Activated T-helper 1 cell treated with anti-CD3 and anti-CD28 coated beads, Interleukin-12 subunit alpha, Interleukin-12 subunit beta, Interleukin-2, Interleukin-4 antibody, amounts not matched to agents 30 ng/mL and 10 ng/mL and 1 ng/mL, durations not matched to agents 14 hours and 24 hours and 36 hours (primary cell): ENCODE data around the gene WDR6. TPM values are rescaled to one million over a fixed set of nuclear protein-coding genes. Genes with fewer than 3 reads are reported as not detected.
A peak's percentile ranks its signal among the peaks of the same experiment; 100 is the strongest.

Experiments
- DNase-seq: peaks from one replicate; pipeline ENCODE4 v3.0.0; 2021; ENCODE audit warnings: low spot score
- H3K27ac Mint-ChIP-seq: one replicate; pipeline ENCODE4 v1.8.0; 2021; ENCODE audit warnings: mild to moderate bottlenecking, mixed read lengths
- H3K27me3 Mint-ChIP-seq: one replicate; pipeline ENCODE4 v1.8.0; 2022; ENCODE audit warnings: mild to moderate bottlenecking, moderate library complexity, mixed read lengths; ENCODE audit not compliant: insufficient read depth
- H3K36me3 Mint-ChIP-seq: one replicate; pipeline ENCODE4 v1.8.0; 2021; ENCODE audit warnings: low read depth, mixed read lengths
- H3K4me1 Mint-ChIP-seq: one replicate; pipeline ENCODE4 v1.8.0; 2021; ENCODE audit warnings: low read depth, mixed read lengths
- H3K4me3 Mint-ChIP-seq: one replicate; pipeline ENCODE4 v1.8.0; 2021; ENCODE audit warnings: mild to moderate bottlenecking, moderate library complexity, mixed read lengths
- H3K9me3 Mint-ChIP-seq: one replicate; pipeline ENCODE4 v1.8.0; 2021; ENCODE audit warnings: mixed read lengths
- intact Hi-C: fragments of 100-400 bp; cut with micrococcal nuclease; formaldehyde crosslinking; loops from one replicate; pipeline ENCODE4 v1.15.1; 2024
- total RNA-seq: library from RNA; stranded (reverse); gene quantifications from 2 replicates; pipeline ENCODE4 v1.2.3, GENCODE V29; 2022

Gene WDR6
- total RNA-seq, 1 donor from 2014 or later: 143 TPM

DNA sequence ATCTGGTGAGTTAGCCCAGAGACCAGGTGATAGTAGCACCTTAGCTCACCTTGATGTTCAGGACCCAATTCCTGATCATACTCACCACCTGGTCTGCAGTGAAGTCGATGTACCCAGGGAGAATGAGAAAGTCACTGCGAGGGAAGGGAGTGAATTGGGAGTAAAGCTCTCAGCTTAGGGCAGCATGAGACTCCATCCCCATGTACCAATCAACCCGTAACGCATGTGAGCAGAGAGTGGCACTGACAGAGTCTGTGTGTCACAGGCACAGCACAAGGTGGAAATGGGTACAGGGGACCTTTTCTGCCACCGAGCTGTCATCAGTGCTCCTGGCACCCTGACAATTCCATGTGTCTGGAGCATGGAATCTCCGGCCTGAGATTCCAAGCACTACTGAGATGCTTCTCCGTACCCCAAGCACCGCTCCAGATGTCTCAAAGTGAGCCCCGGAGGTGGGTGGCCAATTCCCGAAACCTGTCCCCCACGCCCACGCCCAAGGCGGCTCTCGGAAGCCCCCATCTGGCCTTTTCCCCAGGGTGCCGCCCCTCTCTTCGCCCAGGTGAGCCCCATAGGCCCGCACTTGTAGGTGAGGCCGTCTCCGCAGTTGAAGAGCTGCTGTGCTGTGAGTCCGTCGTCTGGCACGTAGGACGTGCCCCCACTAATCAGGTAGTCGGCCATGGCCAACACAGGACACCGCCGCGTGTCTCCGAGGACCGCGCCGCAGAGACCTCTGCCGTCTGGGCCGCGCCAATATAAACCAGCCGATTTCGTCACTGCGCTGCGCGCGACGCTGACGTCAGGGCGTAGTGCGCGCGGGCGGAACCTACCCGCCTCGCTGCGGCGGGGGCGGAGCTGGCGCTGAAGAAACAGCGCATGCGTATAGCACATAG, 21.7 kb downstream of the WDR6 start, which contains the start of gene IMPDH2:
Gene IMPDH2 (minus strand): TSS at position 726 of the 890 bp plus-strand sequence. CDS start 48 bp downstream, at position 678.
- Mint-ChIP-seq H3K4me1 (peaks cover 50% of the 10 kb centered on the region), H3K4me3 (peak within 1 kb of the TSS; percentile 93), H3K27ac (peak within 1 kb of the TSS; percentile 90), H3K36me3 (peaks cover 70% of the 10 kb centered on the region), H3K27me3 (no peaks in the 10 kb centered on the region), H3K9me3 (no peaks in the 10 kb centered on the region)
- intact Hi-C loops: loop anchor here (1.0 to 10.0 kb wide), 8 partner anchors 8 to 643 kb away; partner anchors contain the start of genes APEH, ATRIP, CCDC51 and IP6K2
- peak; percentile 92 for DNase-seq

DNA sequence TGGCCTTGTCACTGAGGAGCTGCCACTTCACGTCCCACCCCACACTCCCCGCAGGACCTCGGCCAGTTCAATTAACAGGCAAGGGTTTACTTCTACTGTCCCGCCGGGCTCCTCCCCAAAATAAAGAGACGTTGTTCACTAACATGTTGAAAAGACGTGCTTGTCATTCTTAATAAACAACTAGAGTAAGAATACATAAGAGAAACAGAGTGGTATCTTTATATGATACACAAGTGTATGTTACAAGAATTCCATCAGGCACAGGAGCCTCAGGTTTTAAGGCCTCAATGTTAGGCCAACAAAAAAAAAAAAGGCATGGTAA, 22.3 kb downstream of the WDR6 start:
- no peaks in the 10 kb centered on the region for H3K9me3 Mint-ChIP-seq
- DNase-seq: no peak
- H3K27me3 Mint-ChIP-seq: no peaks in the 10 kb centered on the region
- peaks cover 65% of the 10 kb centered on the region for H3K36me3 Mint-ChIP-seq
- H3K4me3 Mint-ChIP-seq: peak overlapping the region; percentile 93
- H3K4me1 Mint-ChIP-seq: peaks cover 47% of the 10 kb centered on the region
- intact Hi-C loops: loop anchor here (1.0 to 10.0 kb wide), 8 partner anchors 8 to 643 kb away; partner anchors contain the start of genes APEH, ATRIP, CCDC51 and IP6K2
- peak overlapping the region; percentile 90 for H3K27ac Mint-ChIP-seq

DNA sequence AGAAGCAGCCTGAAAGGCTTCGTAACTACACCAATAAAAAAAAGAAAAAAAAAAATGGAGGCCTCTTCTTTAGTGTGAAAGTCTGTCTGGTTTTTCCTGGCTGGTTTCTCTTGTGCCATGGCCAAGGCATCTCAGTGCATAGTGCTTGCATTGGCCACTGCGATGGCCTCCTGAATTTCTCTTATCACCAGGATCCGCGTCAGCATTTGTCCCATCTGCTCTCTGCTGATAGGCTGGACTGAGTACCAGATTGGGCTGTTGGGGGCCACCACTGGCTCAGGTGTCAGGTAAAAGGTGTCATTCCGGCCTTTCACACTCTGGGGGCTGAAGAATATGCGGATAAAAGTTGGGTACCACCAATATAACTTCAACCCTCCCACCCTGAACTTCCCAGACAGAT, 23.1 kb downstream of the WDR6 start:
- Mint-ChIP-seq H3K27me3 (no peaks in the 10 kb centered on the region), H3K4me3 (no peak overlapping the region), H3K4me1 (peaks cover 44% of the 10 kb centered on the region), H3K36me3 (peaks cover 63% of the 10 kb centered on the region), H3K27ac (no peak overlapping the region), H3K9me3 (no peaks in the 10 kb centered on the region)
- no peak for DNase-seq
- intact Hi-C loops: no loop called here

DNA sequence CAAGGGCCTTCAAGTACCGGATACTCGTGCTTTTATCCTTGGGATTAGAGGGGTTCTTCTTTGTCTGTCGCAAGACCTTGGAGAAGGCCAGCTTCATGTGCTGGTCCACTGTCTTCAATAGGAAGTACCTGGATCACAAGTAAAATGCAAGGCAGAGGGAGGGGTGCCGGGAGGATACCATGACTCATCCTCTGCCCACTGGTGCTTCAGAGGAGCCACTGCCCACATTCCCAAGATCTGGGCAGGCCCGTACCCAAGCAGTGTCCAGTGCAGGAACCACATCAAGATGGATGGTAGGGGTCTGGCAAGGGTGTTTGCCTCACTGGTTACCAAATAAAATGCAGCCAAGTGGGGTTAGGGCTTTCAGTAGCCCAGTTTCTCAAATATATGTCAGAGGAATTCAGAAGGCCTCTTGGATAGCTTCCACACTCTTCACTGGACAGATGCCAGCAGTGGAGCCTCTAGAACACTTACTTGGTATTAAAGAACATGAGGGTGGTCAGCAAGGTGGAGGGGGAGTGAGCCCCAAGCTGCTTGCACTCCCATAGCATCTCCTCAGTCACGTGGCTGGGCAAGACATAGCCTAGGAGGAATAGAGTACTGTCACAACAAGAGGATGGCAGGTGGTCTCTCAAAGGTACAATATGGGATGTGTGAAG, 25.6 kb downstream of the WDR6 start:
- H3K36me3 Mint-ChIP-seq: peaks cover 48% of the 10 kb centered on the region
- no peak overlapping the region for H3K27ac Mint-ChIP-seq
- intact Hi-C loops: no loop called here
- no peaks in the 10 kb centered on the region for H3K9me3 Mint-ChIP-seq
- H3K27me3 Mint-ChIP-seq: no peaks in the 10 kb centered on the region
- no peak overlapping the region for H3K4me3 Mint-ChIP-seq
- peaks cover 26% of the 10 kb centered on the region for H3K4me1 Mint-ChIP-seq
- no peak for DNase-seq

DNA sequence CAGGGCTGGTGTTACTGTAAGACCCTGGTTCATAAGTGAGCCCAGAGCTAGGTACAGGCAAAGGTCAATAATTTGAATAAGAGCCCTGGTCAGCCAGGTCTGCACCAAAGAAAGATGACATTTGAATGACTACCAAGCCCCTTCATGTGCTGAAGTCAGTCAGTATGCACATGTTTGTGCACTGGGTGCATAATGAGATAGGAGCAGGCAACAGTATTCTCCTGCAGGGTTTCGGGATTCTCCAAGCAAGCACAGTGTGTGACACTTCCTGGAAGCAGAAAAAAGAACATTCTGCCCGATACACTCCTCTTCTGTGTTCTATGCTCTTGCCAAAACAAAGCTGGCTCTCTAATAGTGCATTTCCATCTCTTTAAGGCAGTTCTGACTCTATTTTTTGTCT, 27.5 kb downstream of the WDR6 start:
- no peak for DNase-seq
- no peaks in the 10 kb centered on the region for H3K9me3 Mint-ChIP-seq
- intact Hi-C loops: no loop called here

DNA sequence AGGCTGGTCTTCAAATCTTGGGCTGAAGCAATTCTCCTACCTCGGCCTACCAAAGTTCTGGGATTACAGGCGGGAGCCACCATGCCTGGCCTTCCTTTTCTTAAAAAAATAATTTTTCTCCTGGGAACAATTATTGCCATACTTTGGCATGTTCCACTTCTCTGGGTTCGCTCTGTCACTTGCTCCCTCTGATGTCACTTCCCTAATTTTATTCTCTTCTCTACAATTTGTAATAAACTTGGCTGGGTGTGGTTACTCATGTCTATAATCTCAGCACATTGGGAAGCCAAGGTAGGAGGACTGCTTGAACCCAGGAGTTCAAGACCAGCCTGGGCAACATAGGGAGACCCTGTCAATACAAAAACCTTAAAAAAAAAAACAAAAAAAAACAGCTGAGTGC, 28.1 kb downstream of the WDR6 start:
- DNase-seq: no peak
- intact Hi-C loops: no loop called here
- no peak overlapping the region for H3K4me3 Mint-ChIP-seq
- H3K27me3 Mint-ChIP-seq: no peaks in the 10 kb centered on the region
- H3K36me3 Mint-ChIP-seq: peaks cover 34% of the 10 kb centered on the region
- H3K4me1 Mint-ChIP-seq: peaks cover 5% of the 10 kb centered on the region
- no peaks in the 10 kb centered on the region for H3K9me3 Mint-ChIP-seq
- H3K27ac Mint-ChIP-seq: no peak overlapping the region

More for the DNA sequence above, 27.5 kb downstream of the WDR6 start:
- Mint-ChIP-seq H3K36me3 (peaks cover 35% of the 10 kb centered on the region), H3K4me3 (no peak overlapping the region), H3K27me3 (no peaks in the 10 kb centered on the region), H3K4me1 (peaks cover 10% of the 10 kb centered on the region), H3K27ac (no peak overlapping the region)

DNA sequence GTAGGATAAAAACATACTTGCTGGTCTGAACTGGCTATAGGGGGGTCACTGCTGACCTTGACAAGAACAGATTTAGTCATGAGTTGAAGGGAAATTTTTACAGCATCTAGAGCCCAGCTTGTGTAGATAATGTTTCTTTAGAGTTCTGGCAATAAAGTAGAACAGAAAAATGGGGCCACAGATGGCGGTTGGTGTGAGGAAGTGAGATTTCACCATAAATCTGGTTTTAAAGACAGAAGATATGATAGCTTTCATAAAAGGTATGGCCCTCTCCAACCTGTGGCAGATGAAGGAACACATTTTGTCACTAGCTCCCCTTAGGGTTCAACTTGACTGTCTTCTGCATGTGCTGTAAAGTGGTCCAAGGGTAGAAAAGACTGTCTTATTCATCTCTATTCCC, 46.4 kb downstream of the WDR6 start:
- no peak overlapping the region for H3K27ac Mint-ChIP-seq
- H3K27me3 Mint-ChIP-seq: no peaks in the 10 kb centered on the region
- H3K4me3 Mint-ChIP-seq: no peak overlapping the region
- H3K9me3 Mint-ChIP-seq: no peaks in the 10 kb centered on the region
- no peak for DNase-seq
- H3K4me1 Mint-ChIP-seq: no peaks in the 10 kb centered on the region
- intact Hi-C loops: no loop called here
- peaks cover 44% of the 10 kb centered on the region for H3K36me3 Mint-ChIP-seq

DNA sequence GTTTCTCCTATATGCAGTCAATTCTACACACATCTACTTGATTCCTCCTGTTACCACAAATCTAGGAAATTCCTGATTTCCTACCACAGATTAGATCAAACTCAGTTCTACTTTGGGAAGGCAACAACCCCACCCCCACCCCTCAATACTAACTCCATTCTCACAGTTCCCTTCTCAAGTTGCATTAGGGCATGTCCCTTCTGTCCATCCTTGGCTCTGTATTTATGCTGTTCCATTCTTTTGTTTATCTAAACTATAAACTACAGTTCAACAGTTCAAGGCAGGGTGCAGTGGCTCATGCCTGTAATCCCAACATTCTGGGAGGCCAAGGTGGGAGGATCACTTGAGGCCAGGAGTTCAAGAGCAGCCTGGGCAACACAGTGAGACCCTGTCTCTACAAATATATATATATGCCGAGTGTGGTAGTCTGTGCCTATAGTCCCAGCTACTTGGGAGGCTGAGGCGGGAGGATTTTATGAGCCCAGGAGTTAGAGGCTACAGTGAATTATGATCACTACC, 47.2 kb downstream of the WDR6 start:
- Mint-ChIP-seq H3K4me3 (no peak overlapping the region), H3K4me1 (no peaks in the 10 kb centered on the region), H3K36me3 (peaks cover 44% of the 10 kb centered on the region), H3K9me3 (no peaks in the 10 kb centered on the region), H3K27me3 (no peaks in the 10 kb centered on the region), H3K27ac (no peak overlapping the region)
- intact Hi-C loops: no loop called here
- no peak for DNase-seq

DNA sequence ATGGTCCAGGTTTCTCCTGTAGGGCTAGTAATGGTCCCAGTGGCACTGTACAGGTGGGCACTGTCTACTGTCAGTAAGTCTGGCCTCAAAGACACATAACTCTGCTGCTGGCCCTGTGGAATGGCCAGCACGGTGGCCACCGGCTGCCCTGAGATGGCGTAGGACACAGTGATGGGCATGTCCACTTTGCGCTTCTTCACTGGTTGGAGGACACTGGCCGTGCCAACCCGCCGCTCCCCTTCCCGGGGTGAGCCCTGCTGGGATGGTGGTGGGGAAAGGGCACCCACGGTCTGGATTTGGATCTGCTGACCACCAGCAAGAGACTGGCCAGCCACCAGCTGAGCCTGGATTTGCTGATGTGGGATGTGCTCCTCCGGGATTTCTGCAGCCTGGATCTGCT, 50.1 kb downstream of the WDR6 start:
- no peaks in the 10 kb centered on the region for H3K4me1 Mint-ChIP-seq
- intact Hi-C loops: no loop called here
- no peak for DNase-seq
- H3K36me3 Mint-ChIP-seq: peaks cover 32% of the 10 kb centered on the region
- no peaks in the 10 kb centered on the region for H3K9me3 Mint-ChIP-seq
- no peaks in the 10 kb centered on the region for H3K27me3 Mint-ChIP-seq
- H3K27ac Mint-ChIP-seq: no peak overlapping the region
- no peak overlapping the region for H3K4me3 Mint-ChIP-seq

DNA sequence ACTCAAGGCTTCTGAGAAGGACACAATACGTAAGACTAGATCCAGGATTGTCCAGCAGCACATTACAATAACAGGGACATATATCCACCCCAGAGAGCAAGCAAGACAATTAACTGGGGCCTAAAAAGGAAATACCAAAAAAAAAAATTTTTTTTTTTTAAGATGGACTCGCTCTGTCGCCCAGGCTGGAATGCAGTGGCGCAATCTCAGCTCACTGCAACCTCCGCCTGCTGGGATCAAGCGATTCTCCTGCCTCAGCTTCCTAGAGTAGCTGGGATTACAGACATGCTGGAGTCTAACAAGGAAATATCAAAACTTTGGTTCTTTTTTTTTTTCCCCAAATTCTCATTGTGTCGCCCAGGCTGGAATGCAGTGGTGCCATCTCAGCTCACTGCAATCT, 50.8 kb downstream of the WDR6 start:
- Mint-ChIP-seq H3K36me3 (peaks cover 30% of the 10 kb centered on the region), H3K9me3 (no peaks in the 10 kb centered on the region), H3K27ac (no peak overlapping the region), H3K27me3 (no peaks in the 10 kb centered on the region), H3K4me1 (no peaks in the 10 kb centered on the region), H3K4me3 (no peak overlapping the region)
- intact Hi-C loops: no loop called here
- DNase-seq: no peak

Other genes starting within 250 kb of the WDR6 start
- 34.7 and 38.8 TPM in 2 replicates for gene PRKAR2A, start 159.5 kb upstream of the WDR6 start, total RNA-seq
- gene SLC25A20, start 108.5 kb upstream of the WDR6 start, total RNA-seq: 15.9 and 17.4 TPM in 2 replicates
- 179 and 180 TPM in 2 replicates for gene ARIH2, start 88.5 kb upstream of the WDR6 start, total RNA-seq
- gene P4HTM, start 17.1 kb upstream of the WDR6 start, total RNA-seq: 34.5 and 36.8 TPM in 2 replicates
- 35.7 and 37.4 TPM in 2 replicates for gene DALRD3, start 11.2 kb downstream of the WDR6 start, total RNA-seq
- gene NDUFAF3, start 14.7 kb downstream of the WDR6 start, total RNA-seq: 126 and 129 TPM in 2 replicates
- 423 and 434 TPM in 2 replicates for gene IMPDH2, start 22.0 kb downstream of the WDR6 start, total RNA-seq
- 147 and 150 TPM in 2 replicates for gene QRICH1, start 86.7 kb downstream of the WDR6 start, total RNA-seq
- gene QARS1, start 97.4 kb downstream of the WDR6 start, total RNA-seq: 185 and 200 TPM in 2 replicates
- 57.7 and 59.7 TPM in 2 replicates for gene USP19, start 113.4 kb downstream of the WDR6 start, total RNA-seq
- gene LAMB2, start 125.7 kb downstream of the WDR6 start, total RNA-seq: not detected in 2 replicates
- 27.6 and 29.1 TPM in 2 replicates for gene CCDC71, start 158.9 kb downstream of the WDR6 start, total RNA-seq
- gene KLHDC8B, start 164.2 kb downstream of the WDR6 start, total RNA-seq: 2.6 and 2.9 TPM in 2 replicates